HG02973 (cell line): Measurements from ENCODE around the gene CDC42EP5.

Experiments used
- ATAC-seq: cut with Tn5 transposase; IDR thresholded peaks from one replicate; pipeline ENCODE4 v1.9.1; 2021; ENCODE audit warnings: moderate library complexity; ENCODE audit not compliant: unreplicated experiment

The CDC42EP5 gene

DNA sequence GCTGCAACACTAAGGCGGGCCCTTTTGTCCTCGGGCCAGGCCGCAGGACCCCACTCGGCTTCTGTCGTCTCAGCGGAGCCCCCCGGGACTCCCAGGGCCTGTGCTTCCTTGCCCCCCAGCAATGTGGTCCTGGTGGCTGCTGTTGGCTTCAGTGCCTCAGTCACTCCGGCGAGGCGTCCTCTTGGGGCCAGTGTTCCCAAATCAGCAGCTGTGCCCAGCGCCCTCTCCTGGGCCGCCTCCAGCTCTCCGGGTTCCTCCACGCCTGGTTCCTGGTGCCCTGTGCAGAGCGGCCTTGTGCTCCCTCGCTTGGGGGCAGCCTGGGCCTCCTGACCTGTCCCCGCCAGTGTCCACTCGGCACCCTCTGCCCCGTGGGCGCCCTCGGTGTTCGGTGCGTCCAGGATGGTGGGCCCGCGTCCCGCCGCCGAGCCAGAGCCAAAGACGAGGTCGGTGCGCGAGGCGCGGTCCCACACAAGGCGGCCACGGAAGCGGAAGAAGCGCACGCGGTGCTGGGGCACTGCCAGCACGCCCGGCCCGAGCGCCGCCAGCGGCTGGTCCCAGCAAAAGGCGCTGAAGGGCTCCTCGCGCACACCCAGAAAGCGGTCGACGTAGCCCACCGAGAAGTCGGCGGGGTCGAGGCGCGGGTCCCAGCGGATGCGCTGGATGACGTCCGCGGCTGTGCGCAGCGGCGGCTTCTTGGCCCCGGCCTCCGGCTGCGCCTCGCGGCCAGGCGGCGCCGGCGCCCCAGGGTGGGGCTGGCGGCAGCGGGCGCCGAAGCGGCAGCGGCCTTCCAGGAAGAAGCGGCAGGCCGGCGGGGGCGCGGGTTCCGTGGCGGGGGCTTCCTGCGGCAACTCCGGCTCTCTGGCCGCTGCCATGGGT lies 10.2 kb downstream of the CDC42EP5 start:
- ATAC-seq, result peak; percentile 11

DNA sequence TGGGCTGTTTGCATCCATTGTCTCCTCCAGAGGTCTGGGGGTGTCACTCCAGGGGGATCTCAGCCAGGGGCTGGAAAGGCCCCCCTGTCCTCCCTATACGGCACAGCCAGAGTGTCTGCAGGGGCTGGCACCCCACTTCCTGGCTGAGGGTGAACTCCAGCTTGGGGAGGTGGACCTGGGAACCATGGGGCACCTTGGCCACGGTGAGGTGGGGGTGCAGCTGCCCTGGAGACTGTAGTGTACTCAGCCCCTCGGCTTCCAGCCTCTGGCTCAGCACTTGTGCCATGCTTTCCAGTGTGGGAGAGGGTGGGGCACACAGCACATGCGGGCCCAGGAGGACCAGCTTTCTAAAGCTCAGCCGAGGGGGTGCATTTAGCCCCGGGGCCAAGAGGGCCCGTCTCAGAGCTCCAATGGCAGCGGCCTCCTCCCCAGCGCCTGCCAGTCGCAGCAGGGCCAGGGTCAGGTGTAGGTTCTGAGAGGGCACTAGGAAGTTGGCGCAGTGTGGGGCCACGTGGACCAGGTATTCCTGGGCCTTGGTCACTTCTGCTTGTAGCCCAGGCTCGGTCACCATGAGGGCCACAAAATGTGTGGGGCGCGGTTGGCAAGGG lies 10.9 kb downstream of the CDC42EP5 start:
- ATAC-seq, result no peak

DNA sequence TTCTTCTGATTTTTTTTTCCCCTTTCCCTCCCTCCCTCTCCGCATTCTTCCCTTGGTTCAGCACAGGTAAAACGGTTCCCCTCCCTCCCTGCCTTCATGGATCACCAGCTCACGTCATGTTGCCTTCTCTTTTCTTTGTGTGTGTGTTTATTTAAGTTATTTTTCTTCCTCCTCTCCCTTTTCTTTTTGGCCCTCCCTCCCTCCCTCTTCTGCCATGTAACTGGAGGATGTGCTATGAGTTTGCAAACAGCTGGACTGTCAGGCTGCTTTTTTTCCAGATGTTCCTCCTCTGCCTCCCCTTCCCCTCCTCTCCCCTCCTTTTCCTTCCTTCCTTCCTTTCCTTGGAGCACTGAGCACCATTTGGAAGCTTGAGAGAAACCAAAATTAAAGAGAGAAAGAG lies 11.5 kb downstream of the CDC42EP5 start:
- ATAC-seq, result no peak

DNA sequence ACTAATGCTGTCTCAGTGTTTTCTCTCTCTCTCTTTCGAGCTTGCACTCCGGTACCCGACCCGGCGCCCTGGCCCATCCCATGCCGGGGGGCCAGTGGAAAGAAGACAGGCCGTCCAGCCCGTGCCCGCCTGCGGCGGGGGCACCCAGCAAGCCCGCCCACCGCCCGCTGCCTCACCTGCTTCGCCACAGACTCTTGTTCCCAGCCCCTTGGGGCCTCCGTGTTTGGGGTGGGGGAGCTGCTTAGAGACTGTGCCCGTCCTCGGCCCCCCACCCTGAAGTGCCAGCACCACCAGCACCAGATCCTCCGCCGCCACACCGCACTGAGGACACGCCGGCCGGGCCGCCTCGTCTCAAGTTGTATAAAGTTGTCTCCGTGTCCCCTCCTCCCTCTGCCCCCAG lies 11.9 kb downstream of the CDC42EP5 start:
- ATAC-seq, result no peak

DNA sequence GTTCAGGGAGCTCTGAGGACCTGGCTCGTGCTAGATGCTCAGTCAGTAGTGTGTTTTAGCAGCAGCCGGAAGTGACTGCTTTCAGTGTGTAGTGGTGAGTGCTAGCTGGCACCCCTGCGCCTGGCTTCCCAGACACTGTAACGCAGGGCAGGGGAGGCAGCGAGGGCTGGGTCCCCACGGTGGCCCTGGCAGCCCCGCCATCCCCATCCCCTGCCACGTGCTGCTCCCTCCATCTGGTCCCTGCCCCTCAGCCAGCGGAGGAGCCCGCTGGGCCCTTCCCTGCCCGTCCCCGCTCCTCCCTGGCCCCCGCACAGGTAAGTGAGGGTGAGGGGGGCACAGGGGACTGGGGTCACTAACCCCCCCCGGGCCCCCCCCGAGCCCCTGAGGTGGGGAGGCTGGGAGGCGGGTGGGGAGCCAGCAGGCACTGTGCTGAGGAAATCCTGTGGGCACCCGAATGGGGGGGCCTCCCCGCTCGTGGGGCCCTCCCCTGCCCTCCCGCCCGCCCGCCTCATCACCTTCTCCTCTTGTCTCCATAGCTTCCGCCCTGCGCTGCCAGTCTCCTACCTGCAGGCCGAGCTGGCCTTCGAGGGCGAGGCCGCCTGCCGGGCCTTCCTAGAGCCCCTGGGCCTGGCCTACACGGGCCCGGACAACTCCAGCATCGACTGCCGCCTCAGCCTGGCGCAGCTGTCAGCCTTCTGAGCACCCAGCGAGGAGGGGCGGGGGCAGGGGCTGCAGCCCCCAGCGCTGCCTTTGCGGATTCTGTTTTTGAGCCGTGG lies 12.7 kb downstream of the CDC42EP5 start:
- ATAC-seq, result no peak

DNA sequence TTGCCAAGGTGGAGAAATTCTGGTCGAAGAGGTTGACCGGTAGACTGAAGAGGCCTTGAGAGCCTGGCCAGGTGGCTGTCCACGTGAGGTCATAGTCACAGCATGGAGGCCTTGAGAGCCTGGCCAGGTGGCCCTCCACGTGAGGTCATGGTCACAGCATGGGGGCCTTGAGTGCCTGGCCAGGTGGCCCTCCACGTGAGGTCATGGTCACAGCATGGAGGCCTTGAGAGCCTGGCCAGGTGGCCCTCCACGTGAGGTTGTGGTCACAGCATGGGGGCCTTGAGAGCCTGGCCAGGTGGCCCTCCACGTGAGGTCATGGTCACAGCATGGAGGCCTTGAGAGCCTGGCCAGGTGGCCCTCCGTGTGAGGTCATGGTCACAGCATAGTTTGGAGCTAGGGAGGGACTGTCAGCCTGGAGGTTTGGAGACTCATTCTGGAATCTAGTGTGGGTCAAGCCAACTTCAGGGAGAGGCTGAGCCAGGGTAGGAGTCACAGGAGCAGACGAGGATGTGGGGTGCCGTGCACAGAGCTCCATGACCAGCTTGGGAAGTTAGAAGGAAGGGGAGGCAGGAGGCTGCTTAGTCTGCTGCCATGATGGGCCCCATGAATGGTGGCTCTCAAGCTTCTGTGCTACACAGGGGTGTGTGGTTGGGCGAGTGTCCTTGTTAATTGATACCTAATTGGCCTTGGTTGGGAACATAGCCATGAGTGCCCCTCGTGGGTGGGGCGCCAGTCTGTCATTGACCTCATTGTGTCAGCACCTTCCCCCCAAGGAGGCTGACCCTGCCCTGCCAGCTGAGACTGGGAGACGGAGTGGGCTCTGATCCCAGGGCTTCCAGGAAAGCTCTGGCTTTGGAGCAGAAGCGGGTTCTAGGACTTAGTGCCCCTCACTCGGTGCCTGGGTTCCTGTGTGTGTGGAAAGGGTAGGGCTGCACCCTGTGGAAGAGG lies 13.5 kb downstream of the CDC42EP5 start:
- no peak for ATAC-seq

DNA sequence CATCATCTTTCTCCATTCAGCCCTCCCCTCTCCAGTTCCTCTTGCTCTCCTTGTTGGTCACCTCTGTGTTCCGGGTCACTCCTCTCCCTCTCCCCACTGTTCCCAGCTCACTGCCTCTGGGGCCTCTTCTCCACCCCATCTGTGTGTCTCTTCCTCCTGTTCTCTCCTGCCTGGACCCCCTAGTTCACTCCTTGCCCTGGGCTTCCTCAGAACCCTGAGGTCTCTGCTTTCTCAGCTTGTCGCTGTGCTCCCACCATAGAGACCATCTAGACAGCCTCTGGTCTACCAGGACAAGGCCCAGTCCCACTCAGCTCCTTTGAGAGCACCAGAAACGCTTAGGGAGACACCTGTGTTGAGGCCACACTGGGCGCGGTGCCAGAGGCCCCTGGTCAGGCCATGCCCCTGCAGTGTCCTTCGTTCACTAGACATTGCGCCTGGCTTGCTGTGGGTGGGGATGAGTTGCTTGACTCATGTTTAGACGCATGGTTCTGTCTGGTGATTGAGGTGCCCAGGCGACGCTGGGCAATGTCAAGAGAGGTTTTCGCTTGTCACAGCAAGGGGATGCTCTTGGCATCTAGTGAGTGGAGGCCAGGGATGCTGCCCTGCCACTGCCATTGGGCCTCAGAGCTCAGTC lies 14.3 kb downstream of the CDC42EP5 start:
- ATAC-seq, result no peak

DNA sequence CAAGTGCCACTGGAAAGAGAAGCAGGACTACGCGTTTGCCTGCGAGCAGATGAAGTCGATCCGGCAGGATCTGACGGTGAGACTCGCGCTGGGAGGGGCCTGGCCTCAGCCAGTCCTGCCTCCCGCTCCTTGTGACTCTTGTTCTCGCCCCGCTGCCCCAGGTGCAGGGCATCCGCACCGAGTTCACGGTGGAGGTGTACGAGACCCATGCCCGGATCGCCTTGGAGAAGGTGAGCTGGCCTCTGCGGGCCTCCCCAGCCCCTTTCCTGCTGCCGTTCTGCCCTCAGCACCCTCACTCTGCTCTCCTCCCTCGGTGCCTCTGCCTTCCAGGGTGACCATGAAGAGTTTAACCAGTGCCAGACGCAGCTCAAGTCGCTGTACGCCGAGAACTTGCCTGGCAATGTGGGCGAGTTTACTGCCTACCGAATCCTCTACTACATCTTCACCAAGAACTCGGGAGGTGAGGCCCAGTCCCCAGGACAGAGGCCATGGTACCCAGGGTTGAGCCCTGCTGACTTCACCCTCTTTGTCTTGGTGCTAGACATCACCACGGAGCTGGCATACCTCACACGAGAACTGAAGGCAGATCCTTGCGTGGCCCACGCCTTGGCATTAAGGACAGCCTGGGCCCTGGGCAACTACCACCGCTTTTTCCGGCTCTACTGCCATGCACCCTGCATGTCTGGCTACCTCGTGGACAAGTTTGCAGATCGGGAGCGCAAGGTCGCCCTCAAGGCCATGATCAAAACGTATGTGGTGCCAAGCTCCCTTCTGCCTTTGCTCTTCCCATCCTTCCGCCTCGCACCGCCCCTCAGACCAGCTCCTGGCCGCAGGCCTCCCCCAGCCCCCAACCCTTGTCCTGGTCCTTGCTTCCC lies 15.1 kb downstream of the CDC42EP5 start:
- no peak for ATAC-seq

DNA sequence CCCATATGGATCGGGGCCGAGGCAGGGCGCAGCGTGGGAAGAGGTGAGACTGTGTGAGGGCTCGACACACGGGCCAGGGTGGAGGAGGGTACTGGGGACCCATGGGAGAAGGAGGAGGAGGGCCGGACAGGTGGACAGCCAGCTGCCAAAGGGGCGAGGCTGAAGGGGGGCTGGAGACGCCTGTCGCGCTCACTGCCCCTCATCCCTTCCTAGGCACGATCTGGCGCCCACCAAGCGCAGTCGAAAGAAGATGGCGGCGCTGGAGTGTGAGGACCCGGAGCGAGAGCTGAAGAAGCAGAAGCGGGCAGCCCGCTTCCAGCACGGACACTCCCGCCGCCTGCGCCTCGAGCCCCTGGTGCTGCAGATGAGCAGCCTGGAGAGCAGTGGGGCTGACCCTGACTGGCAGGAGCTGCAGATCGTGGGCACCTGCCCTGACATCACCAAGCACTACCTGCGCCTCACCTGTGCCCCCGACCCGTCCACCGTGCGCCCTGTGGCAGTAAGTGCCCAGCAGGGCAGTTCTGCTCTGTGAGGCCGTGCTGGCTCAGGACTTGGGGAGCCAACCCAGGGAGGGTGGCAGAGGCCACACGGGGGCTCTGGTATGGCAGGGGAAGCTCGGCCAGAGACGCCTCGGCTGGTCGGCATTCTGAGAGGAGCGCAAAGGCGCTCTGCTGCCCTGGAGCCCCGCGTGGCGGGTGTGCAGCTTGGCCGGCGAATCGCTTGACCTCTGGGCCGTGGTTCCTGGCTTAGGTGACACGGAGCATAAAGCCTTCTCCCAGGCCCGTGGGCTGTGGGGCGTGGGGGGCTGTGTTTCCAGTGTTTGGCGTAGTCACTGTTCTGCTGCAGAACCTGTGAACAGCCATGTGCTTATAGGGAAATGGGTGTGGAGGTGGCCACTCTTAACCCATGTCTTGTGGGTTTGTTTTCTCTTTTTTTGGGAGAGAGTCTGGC lies 16.4 kb downstream of the CDC42EP5 start:
- ATAC-seq, result no peak

DNA sequence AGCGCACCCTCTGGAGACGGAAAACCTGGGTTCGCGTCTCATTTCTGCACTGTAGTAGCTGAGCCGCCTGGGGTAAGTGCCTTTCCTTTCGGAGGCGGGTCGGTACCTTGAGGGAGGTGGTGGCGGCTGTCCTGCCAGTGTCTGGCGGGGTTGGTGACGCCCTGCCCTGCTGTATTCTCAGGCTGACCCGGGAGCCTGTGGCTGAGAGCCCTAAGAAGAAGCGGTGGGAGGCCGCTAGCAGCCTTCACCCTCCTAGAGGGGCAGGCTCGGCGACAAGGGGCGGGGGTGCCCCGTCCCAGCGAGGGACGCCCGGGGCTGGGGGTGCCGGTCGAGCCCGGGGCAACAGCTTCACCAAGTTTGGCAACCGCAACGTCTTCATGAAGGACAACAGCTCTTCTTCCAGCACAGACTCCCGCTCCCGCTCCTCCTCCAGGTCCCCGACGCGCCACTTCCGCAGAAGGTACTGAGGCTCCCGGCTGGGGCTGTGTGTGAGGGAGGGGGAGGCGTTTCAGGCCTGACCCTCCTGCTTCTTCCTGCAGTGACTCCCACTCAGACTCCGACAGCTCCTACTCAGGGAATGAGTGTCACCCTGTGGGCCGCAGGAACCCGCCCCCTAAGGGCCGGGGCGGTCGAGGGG lies 17.2 kb downstream of the CDC42EP5 start:
- no peak for ATAC-seq

DNA sequence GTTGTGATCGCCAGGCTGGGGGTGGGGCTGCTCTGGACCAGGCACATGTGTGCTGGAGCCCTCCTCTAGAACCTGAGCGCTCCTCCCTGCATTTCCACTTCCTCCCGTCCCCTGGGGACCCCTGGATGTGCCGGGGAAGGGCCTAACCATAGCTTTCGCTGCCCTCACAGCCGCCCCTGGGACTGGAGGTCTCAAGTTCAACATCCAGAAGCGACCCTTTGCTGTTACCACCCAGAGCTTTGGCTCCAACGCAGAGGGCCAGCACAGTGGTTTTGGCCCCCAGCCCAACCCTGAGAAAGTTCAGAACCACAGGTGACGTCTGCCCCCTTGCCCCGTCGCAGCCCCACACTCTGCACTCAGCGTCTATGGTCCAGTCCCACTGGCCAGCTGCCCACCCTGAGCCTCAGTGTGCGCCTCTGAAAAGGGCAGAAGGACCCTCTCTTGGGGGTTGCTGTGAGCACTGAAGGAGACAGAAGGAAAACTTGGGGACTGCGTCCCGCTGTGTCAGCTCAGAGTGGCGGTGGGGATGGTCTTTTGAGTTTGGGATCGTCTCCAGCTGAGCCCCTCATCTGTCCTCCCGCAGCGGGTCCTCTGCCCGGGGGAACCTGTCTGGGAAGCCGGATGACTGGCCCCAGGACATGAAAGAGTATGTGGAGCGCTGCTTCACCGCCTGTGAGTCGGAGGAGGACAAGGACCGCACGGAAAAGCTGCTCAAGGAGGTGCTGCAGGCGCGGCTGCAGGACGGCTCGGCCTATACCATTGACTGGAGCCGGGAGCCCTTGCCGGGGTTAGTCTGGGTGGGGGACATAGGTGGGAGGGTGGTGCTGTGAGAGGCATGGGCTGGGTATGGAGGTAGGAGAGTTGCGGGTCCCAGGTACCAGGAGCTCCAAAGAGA lies 18.1 kb downstream of the CDC42EP5 start:
- no peak for ATAC-seq

DNA sequence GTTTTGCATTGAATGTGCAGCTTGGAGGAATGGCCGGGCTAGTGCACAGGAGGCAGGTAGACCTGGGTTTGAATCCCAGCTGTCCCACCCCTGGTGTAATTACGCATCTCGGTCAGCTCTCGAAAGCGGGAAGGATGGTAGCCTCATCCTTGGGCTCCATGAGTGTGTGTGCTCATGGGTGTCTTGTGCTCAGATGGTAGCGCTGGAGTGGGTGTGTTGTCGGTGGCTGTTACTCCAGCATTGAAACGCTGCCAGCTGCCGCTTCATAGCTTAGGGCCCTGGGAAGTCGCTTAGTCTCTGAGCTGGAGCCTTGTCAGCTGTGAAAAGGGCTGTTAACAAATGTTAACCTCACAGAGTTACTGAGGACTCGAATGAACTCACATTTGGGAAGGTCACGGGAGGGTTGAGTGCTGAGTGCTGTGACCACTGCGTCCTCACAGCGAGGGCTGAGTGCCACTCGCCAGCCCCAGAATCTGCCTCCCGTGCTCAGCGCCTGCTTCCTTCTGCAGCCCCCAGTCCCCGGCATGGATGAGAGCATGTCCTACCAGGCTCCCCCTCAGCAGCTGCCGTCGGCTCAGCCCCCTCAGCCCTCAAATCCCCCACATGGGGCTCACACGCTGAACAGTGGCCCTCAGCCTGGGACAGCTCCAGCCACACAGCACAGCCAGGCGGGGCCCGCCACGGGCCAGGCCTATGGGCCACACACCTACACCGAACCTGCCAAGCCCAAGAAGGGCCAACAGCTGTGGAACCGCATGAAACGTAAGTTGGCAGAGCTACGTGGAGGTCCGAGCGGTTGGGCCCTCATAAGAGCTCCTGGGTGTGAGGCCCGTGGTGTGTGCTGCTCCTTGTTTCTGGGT lies 18.9 kb downstream of the CDC42EP5 start:
- no peak for ATAC-seq

DNA sequence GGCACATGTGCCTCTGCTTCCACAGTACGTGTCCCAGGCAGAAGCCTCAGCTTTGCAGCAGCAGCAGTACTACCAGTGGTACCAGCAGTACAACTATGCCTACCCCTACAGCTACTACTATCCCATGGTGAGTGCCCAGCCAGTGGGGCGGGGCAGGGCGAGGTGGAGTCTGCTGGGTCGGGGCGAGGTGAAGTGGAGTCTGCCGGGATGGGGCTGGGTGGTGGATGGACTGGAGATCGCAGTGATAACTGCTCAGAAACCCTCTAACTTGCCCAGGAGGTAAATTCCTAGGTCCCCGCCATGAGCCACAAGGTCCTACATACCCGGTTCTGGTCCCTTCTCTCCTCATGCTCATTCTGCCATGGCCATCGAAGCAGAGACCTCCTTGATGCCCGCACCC lies 20.5 kb downstream of the CDC42EP5 start:
- ATAC-seq, result no peak

DNA sequence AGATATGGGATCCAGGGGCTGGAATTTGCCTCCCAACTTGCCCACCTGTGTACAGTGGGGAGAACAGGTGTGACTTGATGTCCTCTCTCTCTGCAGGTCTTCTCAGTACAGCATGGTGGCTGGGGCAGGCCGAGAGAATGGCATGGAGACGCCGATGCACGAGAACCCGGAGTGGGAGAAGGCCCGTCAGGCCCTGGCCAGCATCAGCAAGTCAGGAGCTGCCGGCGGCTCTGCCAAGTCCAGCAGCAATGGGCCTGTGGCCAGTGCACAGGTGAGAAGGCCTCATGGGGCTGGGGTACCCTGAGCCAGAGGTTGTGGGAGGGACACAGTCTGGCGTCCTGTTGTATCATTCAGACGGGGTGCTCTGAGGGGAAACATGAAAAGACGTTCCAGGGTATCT lies 21.1 kb downstream of the CDC42EP5 start:
- no peak for ATAC-seq

DNA sequence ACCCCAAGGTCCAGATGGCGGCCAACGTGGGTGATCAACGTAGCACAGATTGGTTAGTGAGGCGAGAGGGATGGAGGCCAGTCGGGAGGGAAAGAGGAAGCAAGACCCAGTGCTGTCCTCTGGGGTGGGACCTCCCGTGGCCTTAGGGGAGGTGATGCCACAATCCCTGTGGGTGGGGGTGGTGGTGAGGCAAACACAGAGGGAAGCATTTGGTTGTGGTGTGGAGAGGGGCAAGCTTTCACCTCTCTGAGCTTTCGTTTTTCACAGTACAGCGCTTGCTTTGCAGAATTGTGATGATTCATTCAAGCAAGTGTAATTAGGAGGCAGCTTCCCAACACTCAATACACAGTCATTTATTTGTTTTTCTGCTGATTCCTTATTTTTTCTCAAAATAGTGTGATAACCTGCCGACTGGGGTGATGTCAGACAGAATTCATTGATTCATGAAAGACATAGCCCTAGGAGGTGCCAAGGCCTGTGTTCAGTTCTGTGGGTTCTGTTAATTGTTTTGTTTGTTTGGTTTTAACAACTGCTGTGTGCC lies 21.7 kb downstream of the CDC42EP5 start:
- ATAC-seq, result no peak

DNA sequence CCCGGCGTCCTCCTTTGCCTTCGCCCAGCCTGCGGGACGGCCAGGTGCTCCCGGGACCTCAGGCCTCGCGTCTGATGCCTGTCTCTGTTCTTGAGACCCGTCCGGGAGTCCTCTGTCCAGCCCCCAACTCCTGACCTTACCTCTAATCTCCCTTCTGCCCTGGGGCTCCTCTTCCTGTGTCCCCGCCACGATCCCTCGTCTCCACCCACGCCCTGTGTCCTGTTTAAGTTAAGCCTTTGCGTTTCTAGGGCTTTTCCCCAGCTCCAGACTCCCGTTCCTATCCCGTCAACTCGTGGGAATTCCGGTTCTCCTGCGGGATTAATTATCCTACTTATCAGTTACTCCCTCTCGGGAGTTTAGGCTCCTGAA lies 23.4 kb downstream of the CDC42EP5 start:
- ATAC-seq, result no peak
